Activated gamma-delta T cell treated with Interleukin-2 at 50 U/mL for 16 hours (primary cell): ENCODE results near the gene THSD7B.
"Not testable (repeated sequence)": the region's sequence is repeated elsewhere in the genome, so short reads cannot be mapped to it uniquely, and the experiment has no call there.

Experiments
- DNase-seq: peaks from one replicate; pipeline ENCODE4 v3.0.0-alpha.2; 2020

Gene THSD7B

DNA sequence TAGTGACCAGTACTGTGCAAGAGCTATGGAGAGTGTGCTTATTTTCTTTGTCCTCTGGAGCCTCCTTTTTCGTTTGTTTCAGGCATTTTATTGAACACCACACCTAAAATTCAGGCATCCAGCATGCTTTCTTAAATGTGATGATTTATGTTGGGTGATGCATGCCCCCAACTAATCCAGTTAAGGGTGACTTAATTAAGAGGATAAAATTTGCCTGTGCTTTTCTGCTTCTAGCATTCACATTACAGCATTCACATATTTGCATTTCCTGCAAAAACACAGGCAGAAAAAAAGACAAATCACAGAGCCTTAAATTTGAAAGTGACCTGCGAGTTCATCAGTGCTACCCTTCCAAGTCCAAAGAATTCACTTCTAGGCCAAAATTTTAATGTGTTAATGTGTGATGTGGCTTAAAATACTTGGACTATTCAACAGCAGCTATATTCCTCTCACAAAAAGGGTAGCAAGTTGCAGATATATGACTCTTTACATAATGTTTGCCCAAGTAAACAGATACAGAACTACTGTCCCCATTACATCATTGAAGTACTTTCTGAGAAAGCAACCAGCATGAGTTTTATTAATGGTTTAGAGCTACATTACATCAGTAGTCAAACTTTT lies 286.5 kb downstream of the THSD7B start:
- DNase-seq = no peak

DNA sequence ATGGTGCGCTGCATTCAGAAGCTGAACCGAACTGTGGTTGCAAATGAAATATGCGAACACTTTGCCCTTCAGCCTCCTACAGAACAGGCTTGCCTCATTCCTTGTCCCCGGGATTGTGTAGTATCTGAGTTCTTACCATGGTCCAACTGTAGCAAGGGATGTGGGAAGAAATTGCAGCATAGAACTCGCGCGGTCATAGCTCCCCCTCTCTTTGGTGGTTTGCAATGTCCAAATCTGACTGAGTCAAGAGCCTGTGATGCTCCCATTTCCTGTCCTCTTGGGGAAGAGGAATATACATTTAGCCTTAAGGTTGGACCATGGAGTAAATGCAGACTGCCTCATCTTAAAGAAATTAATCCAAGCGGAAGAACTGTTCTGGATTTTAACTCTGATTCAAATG lies 291.4 kb downstream of the THSD7B start:
- no peak for DNase-seq

DNA sequence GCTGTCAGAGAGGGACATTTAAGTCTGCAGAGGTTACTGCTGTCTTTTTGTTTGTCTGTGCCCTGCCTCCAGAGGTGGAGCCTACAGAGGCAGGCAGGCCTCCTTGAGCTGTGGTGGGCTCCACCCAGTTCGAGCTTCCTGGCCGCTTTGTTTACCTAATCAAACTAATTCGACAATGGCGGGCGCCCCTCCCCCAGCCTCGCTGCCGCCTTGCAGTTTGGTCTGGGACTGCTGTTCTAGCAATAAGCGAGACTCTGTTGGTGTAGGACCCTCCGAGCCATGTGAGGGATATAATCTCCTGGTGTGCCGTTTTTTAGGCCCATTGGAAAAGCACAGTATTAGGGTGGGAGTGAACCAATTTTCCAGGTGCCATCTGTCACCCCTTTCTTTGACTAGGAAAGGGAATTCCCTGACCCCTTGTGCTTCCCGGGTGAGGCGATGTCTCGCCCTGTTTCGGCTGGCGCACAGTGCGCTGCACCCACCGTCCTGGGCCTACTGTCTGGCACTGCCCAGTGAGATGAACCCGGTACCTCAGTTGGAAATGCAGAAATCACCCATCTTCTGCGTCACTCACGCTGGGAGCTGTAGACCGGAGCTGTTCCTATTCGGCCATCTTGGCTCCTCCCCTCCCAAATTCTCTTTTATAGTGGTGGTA lies 310.9 kb downstream of the THSD7B start:
- not testable (repeated sequence) for DNase-seq

DNA sequence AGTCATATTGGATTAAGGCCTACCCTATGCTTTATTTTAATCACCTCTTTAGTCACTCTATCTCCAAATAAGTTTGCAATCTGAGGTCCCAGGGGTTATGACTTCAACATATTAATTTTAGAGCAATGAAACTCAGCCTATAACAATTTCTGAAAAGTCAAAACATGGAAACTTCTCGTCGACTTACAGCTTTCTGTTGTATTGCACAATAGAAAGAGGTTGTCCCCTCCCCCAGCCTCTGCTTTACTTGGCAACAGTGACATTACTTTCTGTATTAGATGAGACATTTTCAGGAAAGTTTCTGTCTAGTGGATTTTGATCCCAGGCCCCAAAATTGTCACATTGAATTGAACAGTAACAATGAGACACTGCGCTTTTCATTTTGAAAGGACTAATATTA lies 326.4 kb downstream of the THSD7B start:
- DNase-seq = no peak

DNA sequence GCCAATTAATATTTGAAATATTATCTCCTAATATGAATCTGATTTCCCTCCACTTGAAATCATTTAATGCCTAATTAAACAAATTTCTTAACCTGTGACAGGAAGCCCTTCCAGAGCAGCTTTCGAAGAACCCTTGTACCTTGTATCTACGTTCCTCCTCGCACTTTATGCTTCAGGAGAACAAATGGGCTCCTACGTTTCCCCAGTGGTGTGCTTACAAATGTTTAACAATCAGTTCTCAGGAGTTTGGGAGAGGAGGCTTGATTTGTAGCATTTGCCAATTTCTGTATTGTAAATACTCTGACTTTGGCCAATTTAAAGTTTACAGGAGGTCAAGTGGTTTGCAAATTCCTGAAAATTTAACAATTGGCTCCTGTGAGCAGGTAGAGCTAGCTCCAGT lies 327.8 kb downstream of the THSD7B start:
- DNase-seq = no peak

DNA sequence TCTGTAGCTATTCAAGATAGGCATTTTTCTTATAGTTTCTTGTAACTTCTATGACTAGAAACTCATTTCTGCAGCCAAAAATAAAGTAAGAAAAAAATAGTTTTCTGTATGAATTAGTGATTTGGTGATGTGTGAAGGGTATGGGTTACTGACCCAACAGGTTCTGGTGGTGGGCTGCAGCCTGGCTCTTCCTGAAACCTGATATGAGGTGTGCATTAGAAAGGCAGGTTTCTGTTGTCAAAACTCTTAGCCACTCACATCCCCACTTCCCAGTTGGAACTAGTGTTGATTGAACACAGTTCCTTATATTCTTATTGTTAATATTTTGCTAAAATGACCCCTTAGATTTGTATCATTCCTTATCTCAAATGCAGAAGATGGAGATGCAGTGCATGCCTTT lies 330.8 kb downstream of the THSD7B start:
- no peak for DNase-seq

DNA sequence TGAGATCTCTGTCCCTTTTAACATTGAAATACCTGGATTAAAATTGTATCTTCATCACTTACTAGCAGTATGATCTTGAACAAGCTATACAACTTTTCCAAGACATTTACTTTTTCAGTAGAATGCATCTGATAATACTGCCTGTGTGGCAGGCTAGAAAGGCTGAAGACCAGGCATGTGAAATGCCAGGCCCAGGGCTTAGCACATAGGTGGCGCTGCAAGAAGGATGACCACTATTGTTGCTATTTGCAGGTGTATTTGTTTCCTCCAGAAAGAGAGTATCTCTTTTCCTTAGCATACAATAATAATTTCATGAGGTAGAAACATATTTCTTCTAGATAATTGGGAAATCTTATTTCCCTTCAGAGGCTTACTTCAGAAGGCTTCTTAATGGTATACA lies 331.3 kb downstream of the THSD7B start:
- no peak for DNase-seq

DNA sequence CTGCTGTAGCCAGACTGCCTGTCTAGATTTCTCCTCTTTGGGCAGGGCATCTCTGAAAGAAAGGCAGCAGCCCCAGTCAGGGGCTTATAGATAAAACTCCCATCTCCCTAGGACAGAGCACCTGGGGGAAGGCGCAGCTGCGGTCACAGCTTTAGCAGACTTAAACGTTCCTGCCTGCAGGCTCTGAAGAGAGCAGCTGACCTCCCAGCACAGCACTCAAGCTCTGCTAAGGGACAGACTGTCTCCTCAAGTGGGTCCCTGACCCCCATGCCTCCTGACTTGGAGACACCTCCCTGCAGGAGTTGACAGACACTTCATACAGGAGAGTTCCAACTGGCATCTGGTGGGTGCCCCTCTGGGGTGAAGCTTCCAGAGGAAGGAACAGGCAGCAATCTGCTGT lies 336.5 kb downstream of the THSD7B start:
- not testable (repeated sequence) for DNase-seq

DNA sequence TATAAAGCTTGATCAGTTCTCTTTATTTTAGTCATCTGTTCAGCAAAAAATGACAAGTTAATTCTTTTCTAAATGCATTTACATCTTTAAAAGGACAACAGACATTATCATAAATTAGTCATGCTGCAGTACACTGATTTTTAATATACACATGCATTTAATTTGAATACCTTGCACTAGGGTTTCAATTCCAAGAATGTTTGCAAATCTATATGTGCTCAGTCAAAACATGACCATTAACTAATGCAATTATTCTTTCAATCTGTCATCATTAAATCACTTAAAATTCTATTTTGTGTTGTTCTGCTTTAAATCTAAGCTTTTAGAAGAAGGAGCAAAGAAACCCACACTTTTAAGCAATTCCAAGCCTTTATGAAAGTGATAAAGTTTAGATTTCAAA lies 342.6 kb downstream of the THSD7B start:
- DNase-seq = no peak

DNA sequence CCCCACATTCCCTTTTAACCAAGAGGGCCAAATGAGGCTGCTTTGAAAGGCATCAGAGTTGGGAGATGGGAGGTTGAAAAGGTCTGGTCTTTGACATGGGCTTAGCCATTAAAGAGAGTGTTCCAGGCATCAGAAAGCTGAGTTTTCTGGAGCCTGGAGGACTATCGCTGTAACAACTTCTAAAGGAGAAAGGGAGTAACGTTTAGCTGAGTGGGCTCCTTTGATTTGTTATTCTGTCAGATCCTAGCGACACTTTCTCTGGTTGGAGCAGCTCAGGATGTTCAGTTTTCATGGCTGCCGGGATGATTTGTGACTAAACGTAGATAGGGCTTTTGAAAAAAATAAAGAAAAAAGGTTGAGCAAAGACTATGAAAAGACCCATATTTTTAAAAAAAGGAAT lies 346.6 kb downstream of the THSD7B start:
- no peak for DNase-seq

DNA sequence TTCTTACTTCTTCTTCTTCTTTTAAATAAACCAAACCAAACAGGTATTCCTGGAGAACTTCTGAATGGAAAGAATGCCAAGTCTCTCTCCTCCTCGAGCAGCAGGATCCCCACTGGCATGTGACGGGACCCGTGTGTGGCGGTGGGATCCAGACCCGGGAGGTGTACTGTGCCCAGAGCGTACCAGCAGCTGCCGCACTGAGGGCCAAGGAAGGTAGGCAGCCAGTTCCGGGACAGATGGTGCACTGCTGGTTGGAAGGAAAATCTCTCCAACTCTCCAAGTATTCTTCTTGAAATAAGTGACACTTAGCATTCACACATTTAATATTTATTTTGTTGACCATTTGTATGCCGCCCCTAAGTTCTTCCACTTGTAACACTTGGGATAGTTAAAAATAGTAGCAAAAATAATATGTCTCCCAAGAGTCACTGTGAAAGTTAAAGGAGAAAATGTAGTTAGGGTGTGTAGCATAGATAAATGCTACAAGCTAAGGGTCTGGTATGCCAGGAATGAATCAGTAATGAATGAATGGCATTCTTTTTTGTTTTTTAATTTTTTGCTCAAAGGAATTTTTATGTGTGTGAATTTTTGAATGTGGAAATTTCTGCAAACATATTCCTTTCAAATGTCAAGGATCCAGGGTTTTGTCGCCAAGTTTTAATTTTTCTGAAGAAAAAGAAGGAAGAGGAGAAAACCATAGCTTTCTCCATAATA lies 349.9 kb downstream of the THSD7B start:
- no peak for DNase-seq

DNA sequence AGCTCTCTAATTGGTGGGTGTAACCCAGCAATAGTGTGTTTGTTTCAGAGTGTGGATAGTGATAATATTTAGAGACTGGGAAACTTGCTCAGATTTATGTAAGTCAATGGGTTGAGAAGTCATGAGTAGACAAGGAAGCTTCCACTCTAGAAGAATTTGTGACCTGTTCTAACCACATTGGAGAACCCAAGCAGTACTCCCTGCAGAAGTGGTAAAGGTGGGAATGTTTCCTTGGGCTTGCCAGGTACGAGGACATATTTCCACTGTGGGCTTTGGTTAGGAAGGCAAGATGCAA lies 350.4 kb downstream of the THSD7B start:
- DNase-seq = no peak

DNA sequence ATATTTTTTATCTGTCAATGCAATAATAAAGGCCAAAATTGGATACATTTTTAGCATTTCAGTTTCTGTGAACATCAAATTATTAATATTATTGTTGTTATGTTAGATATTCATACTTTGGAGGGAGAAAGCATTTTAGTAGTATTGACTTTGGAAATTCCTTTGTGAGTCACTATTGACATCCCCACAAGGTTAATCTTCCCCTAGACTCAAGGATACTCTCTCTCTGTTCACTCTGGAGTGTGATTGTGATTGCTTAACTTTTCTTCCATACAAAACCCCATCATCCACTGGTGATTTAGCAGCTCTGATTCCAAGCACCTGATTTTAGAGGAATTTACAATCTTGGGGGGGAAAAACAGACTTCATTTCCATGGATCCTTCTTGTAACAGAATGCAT lies 352.0 kb downstream of the THSD7B start:
- no peak for DNase-seq

DNA sequence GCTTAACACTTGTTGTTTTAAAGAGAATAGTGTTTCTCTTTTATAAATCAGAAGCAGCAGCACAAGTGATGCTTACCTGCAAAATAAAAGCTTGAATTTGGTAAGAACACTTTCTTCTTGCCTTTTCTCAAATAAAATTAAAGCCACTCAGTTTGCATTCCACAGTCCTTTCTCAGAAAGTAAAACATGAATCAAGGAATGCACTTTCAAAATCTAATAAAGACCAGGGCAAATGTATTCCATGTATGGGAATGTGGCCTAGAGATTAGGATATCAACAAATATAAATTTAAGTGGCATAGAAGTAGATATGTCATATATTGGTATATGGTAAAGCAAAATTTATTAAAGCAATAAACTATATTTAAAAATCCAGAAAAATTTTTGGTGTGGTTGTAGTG lies 352.8 kb downstream of the THSD7B start:
- DNase-seq = no peak

DNA sequence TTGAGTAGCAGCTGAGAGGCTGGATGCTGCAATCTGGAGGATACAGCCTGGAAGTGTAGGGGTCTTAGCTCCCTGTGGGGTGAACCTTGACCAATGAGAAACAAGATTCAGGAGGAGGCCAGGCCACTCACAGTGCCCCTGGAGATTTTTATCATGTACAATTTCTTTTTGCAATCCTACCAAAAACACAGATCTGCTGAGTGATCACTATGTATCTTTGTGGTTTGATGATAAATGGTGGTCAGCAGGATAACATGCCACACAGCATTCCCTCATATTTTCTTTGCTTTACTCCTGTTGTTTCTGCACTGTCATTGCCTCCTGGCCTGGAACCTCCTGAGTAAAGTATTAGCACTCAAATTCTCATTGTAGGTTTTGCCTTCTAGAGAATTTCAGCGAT lies 357.9 kb downstream of the THSD7B start:
- no peak for DNase-seq

DNA sequence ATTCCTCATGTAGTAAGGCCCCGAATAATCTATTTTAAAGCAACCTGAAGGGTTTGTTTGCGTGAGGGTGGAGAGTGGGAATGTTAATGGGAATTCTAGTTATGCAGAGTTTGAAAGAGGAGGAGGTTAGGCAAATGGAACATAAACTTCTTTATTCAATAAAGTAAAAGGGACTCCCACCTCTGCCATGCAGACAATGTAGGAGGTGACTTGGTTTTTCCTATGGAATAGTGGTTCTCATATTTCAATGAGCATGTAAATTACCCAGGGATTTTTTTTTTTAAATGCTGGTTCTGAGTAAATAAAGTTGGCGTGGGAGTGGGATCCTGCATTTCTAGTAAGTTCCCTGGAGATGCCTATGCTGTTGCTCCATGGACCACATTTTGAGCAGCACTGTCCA lies 367.9 kb downstream of the THSD7B start:
- DNase-seq = no peak

DNA sequence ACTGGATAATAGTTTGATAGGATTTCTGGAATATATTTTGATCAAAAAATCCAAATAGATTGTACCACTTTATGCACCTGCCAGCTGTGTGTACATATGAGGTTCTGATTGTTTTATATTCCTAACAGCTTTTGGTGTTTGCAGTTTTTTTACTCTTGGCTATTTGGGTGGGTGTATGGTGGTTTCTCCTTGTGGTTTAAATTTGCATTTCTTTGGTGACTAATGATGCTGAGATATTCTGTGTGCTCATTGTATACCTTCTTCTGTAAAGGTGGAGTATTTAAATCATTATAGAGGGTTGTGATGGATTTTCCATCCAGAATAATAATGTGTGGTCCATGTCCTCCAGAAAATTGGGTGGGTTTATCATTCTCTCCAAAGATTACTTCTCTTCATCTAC lies 372.9 kb downstream of the THSD7B start:
- no peak for DNase-seq

DNA sequence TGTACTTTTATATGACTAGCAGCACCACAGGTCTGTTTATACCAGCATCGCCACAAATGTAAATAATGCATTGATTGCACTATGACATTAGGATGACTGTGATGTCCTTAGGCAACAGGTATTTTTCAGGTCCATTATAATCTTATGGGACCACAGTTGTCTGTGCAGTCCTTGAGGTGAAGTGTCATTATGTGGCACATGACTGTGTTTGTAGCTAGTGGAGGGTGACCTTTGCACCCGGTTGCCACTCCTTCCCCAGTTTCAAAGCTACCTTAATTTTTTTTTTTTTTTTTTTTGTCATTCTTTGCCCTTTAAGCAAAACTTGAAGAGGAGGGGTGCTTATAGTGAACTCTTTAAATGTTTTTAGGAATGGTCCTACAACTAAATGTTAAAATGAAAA lies 386.4 kb downstream of the THSD7B start:
- no peak for DNase-seq

DNA sequence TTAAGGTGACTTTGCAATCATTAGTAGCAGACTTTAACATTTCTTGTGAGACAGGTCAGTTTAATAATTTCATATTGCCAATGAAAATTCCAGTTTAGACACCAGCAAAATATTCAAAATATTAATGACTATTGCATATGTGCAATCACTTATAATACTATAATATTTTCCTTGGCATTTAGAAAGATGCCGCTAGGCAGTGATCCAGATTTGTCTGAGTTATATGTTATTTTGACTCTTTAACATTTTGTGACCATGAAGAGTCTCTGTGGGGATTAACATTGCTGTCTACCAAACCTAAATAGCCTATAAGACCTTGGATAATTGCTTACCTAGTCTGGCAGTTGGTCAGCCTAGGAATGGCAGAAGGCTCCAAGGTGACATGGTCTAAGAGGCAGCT lies 389.6 kb downstream of the THSD7B start:
- DNase-seq = no peak

DNA sequence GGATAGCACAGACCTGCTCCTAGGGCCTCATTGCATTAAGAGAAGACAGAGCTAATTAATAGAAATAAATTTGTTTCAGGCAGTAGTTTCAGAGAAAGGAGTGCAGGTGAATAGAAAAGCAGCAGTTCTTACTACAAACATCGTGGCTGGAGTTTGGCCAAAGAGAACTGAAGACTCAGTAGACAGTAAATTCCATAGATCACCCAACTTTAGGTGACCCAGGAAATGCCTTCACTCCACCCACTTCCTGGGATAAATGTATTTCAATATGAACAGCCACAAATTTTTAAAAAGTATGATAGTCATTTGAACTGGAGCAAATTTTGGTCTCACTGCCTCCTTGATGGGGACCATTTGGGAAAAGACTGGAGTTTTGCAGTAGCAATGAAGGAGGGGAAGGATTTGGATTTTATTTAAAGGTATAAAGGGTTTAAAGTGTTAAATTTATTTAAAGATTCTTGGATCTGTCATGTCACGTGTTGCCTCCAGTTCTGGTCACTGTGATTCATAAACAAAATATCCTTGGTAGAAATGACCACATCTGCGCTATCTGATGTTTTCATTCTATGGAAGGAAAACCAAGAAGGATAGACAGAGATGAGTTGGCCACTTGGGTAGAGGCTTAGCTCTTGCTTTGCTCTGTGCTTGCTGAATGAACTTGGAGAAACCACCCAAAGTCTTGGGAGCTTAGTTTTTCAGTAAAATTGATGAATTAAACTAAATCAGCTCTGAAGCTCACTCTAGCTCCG lies 390.2 kb downstream of the THSD7B start:
- no peak for DNase-seq

DNA sequence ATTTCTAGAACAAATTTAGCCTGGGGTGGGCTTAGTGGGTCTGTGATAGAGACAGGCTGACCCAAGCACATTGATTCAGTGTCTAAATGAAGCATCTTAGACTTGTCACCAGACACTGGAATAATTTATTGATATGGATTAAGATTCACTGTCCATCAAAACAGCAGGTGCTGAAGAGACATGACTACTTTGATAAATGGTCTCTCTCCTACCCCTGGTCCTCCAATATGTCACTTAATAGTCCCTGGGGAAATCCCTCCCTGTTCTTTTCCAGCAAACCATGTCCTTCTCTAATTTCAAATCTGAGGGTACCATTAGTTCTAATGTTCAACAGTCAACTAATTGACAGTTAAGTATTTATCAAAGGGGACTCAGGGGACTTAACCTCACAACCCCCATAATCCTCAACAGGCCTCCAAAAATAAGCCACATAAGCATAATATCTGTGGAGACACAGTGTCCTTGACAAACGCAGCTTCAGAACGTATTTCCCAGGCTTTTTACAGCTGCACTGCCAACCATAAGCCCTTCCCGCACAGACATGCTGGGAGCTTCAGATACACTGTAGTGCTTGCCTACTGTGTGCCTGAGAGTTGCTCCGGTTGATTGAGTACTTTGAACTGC lies 391.0 kb downstream of the THSD7B start:
- no peak for DNase-seq

DNA sequence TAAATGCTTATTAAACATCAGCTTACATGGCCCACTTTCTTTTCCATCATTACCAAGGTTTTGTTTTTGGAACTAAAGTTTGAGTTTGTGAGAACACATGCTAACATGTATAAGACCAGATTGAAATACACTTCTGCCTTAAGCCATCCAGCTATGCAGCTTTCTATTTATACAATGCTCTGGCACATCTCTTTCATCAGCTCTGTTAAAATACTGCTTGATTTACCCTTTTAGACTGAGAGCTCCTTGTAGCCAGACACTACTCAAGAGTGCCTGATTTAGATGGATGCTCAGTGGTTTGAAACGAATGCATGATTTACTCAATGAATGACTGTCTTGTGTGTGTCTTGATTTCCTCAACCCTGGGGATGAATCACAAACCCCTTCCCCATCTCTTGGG lies 392.5 kb downstream of the THSD7B start:
- DNase-seq = no peak

DNA sequence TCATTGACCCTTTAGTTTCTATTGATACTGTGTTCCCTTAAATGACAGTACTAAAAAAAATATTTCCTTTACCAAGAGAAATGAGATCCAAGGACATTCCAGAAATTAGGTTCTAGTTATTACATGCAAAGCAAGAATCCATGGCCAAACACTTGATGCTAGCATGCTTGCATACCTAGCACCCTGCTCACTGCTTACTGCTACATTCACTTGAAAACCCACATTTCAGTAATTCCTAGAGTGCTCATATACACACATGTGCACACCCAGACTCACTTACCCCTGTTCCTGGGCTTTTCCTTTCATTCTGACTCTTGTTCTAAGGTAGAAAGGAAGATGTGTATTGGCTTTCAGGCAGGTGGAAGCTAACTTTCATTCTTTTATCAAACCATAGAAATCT lies 395.9 kb downstream of the THSD7B start:
- DNase-seq = no peak

DNA sequence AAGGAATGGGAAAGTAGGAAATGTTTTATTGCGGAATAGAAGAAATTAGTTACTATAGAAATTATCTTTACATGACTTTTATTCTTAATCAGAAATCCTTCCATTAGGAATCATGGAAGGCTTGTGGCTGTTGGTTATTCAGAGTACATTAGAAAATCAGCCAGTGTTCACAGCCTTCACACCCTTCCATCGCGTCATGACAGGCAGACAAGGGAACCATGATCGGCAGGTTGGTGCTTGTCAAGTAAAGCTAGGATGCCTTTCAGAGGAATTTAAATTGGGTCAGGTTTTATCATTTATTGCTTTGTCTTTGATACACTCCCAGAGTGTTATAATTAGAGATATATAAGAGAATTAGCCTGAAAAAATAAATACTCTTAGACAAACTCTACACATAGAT lies 400.6 kb downstream of the THSD7B start:
- DNase-seq = no peak
